SK-N-SH (cell line): Measurements from ENCODE around the gene SNX8. TPM values are rescaled to one million over a fixed set of nuclear protein-coding genes. Genes with fewer than 3 reads are reported as not detected.

ENCODE experiments used
- CTCF ChIA-PET: fragments of 300-600, 350-600 bp; formaldehyde crosslinking; extraction: SDS; loops from one replicate; lab custom pipeline; 2021; lab: Yijun Ruan, JAX
- POLR2A ChIA-PET: fragments of 350-600 bp; sonication (Branson Sonifier 250); formaldehyde crosslinking; extraction: SDS; loops from one replicate; lab custom pipeline; 2020; ENCODE audit warnings: antibody characterized with exemption, inconsistent platforms; lab: Yijun Ruan, JAX
- DNase-seq: peaks from one replicate; pipeline ENCODE4 v3.0.0; 2012
- H2AFZ ChIP-seq: fragments of 200-600 bp; sonication (generic); 2 replicates; pipeline ENCODE4 v1.8.1; 2016; ENCODE audit warnings: antibody characterized with exemption, mild to moderate bottlenecking, low read depth
- H3F3A ChIP-seq: fragments of 200-600 bp; sonication (generic); replicated peaks from 2 replicates; pipeline ENCODE3; 2016; ENCODE audit warnings: antibody characterized with exemption, mild to moderate bottlenecking; ENCODE audit not compliant: insufficient read depth
- H3K27ac ChIP-seq, 2 experiments: fragments of 200-500 bp in 1 of 2; fragments of 200-600 bp in 1 of 2; sonication (Bioruptor generic) in 1 of 2; sonication (generic), shearing (Covaris generic) in 1 of 2; 2 replicates each; pipeline versions ENCODE4 v1.5.1 to v1.6.1; 2014 to 2016; ENCODE audit warnings: low read depth in 2 of 2, inconsistent platforms in 1 of 2, low read length in 1 of 2, mild to moderate bottlenecking in 1 of 2, mixed read lengths in 1 of 2
- H3K27me3 ChIP-seq: fragments of 200-600 bp; sonication (generic), shearing (Covaris generic); 2 replicates; pipeline ENCODE4 v1.6.1; 2016; ENCODE audit warnings: mixed run types; ENCODE audit not compliant: insufficient read depth
- H3K36me3 ChIP-seq, 2 experiments: fragments of 200-500 bp in 1 of 2; fragments of 200-600 bp in 1 of 2; sonication (Bioruptor generic) in 1 of 2; sonication (generic) in 1 of 2; replicated peaks in 1 of 2; 2 replicates each; pipeline versions ENCODE3 to v1.5.1; 2014 to 2016; ENCODE audit warnings: low read length in 1 of 2, mild to moderate bottlenecking in 1 of 2; ENCODE audit not compliant: insufficient read depth in 2 of 2, control insufficient read depth in 1 of 2
- H3K4me1 ChIP-seq, 2 experiments: fragments of 200-500 bp in 1 of 2; fragments of 200-600 bp in 1 of 2; sonication (Bioruptor generic) in 1 of 2; sonication (generic), shearing (Covaris generic) in 1 of 2; 2 replicates each; pipeline versions ENCODE4 v1.5.1 to v1.6.1; 2014 to 2016; ENCODE audit warnings: low read depth in 1 of 2, low read length in 1 of 2, mixed run types in 1 of 2; ENCODE audit not compliant: insufficient read depth in 2 of 2, control insufficient read depth in 1 of 2
- H3K4me2 ChIP-seq: fragments of 200-600 bp; sonication (generic), shearing (Covaris generic); 2 replicates; pipeline ENCODE4 v1.6.1; 2017; ENCODE audit warnings: mixed run types
- H3K4me3 ChIP-seq, 2 experiments: fragments of 200-500 bp in 1 of 2; fragments of 200-600 bp in 1 of 2; sonication (Bioruptor generic) in 1 of 2; sonication (generic), shearing (Covaris generic) in 1 of 2; 2 replicates each; pipeline versions ENCODE4 v1.5.1 to v1.8.1; 2014 to 2016; ENCODE audit warnings: low read depth in 2 of 2, inconsistent platforms in 1 of 2, low read length in 1 of 2, mild to moderate bottlenecking in 1 of 2, mixed read lengths in 1 of 2, moderate library complexity in 1 of 2
- H3K79me2 ChIP-seq: fragments of 200-600 bp; sonication (generic); 2 replicates; pipeline ENCODE4 v1.8.1; 2017; ENCODE audit warnings: mild to moderate bottlenecking; ENCODE audit not compliant: insufficient read depth
- H3K9ac ChIP-seq: fragments of 200-600 bp; sonication (generic); 2 replicates; pipeline ENCODE4 v1.6.1; 2017; ENCODE audit warnings: mixed run types
- H3K9me2 ChIP-seq: fragments of 200-600 bp; sonication (generic); 2 replicates; pipeline ENCODE4 v1.6.1; 2017; ENCODE audit warnings: mixed run types
- H3K9me3 ChIP-seq: fragments of 200-600 bp; sonication (generic); 2 replicates; pipeline ENCODE4 v1.6.1; 2017; ENCODE audit warnings: mixed run types, mild to moderate bottlenecking, moderate library complexity
- H4K20me1 ChIP-seq: fragments of 200-600 bp; sonication (generic); 2 replicates; pipeline ENCODE4 v1.6.1; 2017; ENCODE audit warnings: mild to moderate bottlenecking, mixed run types; ENCODE audit not compliant: insufficient read depth
- EZH2phosphoT487 ChIP-seq: fragments of 200-600 bp; sonication (generic); IDR thresholded peaks from 2 replicates; pipeline ENCODE4 v1.6.1; 2017; ENCODE audit warnings: low read depth, mixed run types, mild to moderate bottlenecking, antibody characterized with exemption, moderate library complexity, borderline replicate concordance
- FOXJ3 ChIP-seq: sonication (generic); formaldehyde crosslinking; IDR thresholded peaks from 2 replicates; pipeline ENCODE4 v1.5.1; 2020; ENCODE audit warnings: mild to moderate bottlenecking, missing genetic modification reagents
- JUND ChIP-seq: IDR thresholded peaks from 2 replicates; pipeline ENCODE4 v1.4.0; 2012
- RAD21 ChIP-seq: IDR thresholded peaks from 2 replicates; pipeline ENCODE4 v1.6.1; 2012; ENCODE audit warnings: mild to moderate bottlenecking, low read length
- RXRA ChIP-seq: IDR thresholded peaks from 2 replicates; pipeline ENCODE4 v1.4.0; 2012; ENCODE audit warnings: low read depth, mild to moderate bottlenecking, borderline replicate concordance
- SIN3A ChIP-seq: IDR thresholded peaks from 2 replicates; pipeline ENCODE4 v1.6.1; 2012; ENCODE audit warnings: low read depth, mild to moderate bottlenecking, low read length, moderate library complexity, borderline replicate concordance
- SMC3 ChIP-seq: IDR thresholded peaks from 2 replicates; pipeline ENCODE4 v1.6.1; 2012; ENCODE audit warnings: low read depth, low read length, improper control_type of control experiment
- TCF12 ChIP-seq: IDR thresholded peaks from 2 replicates; pipeline ENCODE4 v1.4.0; 2012
- WGBS: methylation state at CpG from one replicate; pipeline ENCODE4 v1.1.6; 2017; ENCODE audit warnings: low lambda C conversion rate; 5-methylcytosine and 5-hydroxymethylcytosine counted together
- polyA plus RNA-seq, 3 experiments: library from polyadenylated mRNA; depleted of rRNA; stranded (reverse); fragments of >200 nt; gene quantifications; 2 replicates each; pipeline ENCODE4 v1.2.3, GENCODE V29; 2012
- TF ChIP-seq, protein P1 (sequence below): IDR thresholded peaks from 2 replicates; pipeline ENCODE4 v1.6.1; 2012; ENCODE audit warnings: mild to moderate bottlenecking, low read depth, low read length, moderate library complexity
- TF ChIP-seq, protein P2 (sequence below): IDR thresholded peaks from 2 replicates; pipeline ENCODE4 v1.4.0; 2012; ENCODE audit warnings: low read depth
- TF ChIP-seq, protein P3 (sequence below): fragments of 150-350 bp; IDR thresholded peaks from 2 replicates; pipeline ENCODE4 v1.6.1; 2017; ENCODE audit warnings: antibody characterized with exemption, low read length, low read depth, borderline replicate concordance

SNX8 gene
- polyA plus RNA-seq, 1 of the 3 experiments (the other 2 are of a cell fraction), result 20.6 TPM

DNA sequence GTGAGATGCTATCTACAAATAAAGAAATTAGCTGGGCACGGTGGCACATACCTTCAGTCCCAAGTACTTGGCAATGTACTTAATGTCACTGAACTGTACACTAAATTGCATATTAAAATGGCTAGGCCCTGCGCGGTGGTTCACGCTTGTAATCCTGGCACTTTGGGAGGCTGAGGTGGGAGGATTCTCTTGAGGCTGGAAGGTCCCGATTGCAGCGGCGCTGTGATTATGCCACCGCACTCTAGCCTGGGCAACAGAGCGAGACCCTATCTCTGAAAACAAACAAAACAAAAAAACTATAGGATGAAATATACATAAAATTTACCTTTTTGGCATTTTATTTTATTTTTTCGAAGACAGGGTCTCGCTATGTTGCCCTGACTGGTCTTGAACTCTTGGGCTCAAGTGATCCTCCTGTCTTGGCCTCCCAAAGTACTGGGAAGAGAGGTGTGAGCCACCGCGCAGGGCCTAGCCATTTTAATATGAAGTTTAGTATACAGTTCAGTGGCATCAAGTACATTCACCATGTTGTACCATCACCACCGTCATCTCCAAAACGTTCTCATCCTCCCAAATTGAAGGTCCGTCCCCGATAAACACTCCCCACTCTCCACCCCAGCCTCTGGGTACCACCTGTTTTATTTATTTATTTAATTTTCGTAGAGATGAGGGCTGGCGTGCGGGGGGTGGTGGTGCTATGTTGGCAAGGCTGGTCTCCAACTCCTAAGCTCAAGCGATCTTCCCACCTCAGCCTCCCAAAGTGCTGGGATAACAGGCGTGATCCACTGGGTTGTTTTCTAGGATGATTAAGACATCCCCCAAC, 39.1 kb upstream of the SNX8 start:
- no peak for TF ChIP-seq TCF12
- TF ChIP-seq, protein P1, sequence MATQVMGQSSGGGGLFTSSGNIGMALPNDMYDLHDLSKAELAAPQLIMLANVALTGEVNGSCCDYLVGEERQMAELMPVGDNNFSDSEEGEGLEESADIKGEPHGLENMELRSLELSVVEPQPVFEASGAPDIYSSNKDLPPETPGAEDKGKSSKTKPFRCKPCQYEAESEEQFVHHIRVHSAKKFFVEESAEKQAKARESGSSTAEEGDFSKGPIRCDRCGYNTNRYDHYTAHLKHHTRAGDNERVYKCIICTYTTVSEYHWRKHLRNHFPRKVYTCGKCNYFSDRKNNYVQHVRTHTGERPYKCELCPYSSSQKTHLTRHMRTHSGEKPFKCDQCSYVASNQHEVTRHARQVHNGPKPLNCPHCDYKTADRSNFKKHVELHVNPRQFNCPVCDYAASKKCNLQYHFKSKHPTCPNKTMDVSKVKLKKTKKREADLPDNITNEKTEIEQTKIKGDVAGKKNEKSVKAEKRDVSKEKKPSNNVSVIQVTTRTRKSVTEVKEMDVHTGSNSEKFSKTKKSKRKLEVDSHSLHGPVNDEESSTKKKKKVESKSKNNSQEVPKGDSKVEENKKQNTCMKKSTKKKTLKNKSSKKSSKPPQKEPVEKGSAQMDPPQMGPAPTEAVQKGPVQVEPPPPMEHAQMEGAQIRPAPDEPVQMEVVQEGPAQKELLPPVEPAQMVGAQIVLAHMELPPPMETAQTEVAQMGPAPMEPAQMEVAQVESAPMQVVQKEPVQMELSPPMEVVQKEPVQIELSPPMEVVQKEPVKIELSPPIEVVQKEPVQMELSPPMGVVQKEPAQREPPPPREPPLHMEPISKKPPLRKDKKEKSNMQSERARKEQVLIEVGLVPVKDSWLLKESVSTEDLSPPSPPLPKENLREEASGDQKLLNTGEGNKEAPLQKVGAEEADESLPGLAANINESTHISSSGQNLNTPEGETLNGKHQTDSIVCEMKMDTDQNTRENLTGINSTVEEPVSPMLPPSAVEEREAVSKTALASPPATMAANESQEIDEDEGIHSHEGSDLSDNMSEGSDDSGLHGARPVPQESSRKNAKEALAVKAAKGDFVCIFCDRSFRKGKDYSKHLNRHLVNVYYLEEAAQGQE, result no peak
- TF ChIP-seq RAD21, result peak; percentile 2; the same call in 1 of the 2 replicates
- CTCF ChIA-PET, result interaction anchor here (1.0 to 1.9 kb wide), 7 partner anchors 11 to 690 kb away, joined by 3 to 5 read pairs (median 4); no protein-coding TSS in a partner anchor
- Histone ChIP-seq H3K4me2 (peak overlapping the region; percentile 91), H3K36me3 (peaks cover 13 to 22% of the 10 kb centered on the region in 2 experiments), H3K9ac (peak overlapping the region; percentile 95), H3K4me3 (peak overlapping the region; percentile 76 to 84), H3K79me2 (peaks cover 70% of the 10 kb centered on the region), H3K4me1 (peaks cover 7 to 18% of the 10 kb centered on the region in 2 experiments), H3K9me2 (no peaks in the 10 kb centered on the region), H2AFZ (peak overlapping the region; percentile 91), H4K20me1 (peaks cover 34% of the 10 kb centered on the region), H3K27me3 (no peaks in the 10 kb centered on the region), H3K27ac (peak overlapping the region; percentile 97 to 98), H3F3A (no peaks in the 10 kb centered on the region), H3K9me3 (no peaks in the 10 kb centered on the region)
- POLR2A ChIA-PET, result interaction anchor here (0.6 to 1.5 kb wide), 10 partner anchors 9 to 271 kb away, joined by 3 to 9 read pairs (median 4); partner anchors contain the start of genes CHST12, MRM2 and NUDT1
- WGBS, result 53% methylated on average over 22 of the region's 22 CpGs
- DNase-seq, result no peak

GRCh38 chr7:2350861-2351260, 36.6 kb upstream of the SNX8 start:
- WGBS, result 99% methylated on average over 12 of the region's 12 CpGs
- TF ChIP-seq, protein P2, sequence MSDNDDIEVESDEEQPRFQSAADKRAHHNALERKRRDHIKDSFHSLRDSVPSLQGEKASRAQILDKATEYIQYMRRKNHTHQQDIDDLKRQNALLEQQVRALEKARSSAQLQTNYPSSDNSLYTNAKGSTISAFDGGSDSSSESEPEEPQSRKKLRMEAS, result no peak
- no peak for TF ChIP-seq SMC3
- TF ChIP-seq, protein P3, sequence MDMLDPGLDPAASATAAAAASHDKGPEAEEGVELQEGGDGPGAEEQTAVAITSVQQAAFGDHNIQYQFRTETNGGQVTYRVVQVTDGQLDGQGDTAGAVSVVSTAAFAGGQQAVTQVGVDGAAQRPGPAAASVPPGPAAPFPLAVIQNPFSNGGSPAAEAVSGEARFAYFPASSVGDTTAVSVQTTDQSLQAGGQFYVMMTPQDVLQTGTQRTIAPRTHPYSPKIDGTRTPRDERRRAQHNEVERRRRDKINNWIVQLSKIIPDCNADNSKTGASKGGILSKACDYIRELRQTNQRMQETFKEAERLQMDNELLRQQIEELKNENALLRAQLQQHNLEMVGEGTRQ, result no peak
- no peak for TF ChIP-seq JUND
- no peak for TF ChIP-seq EZH2phosphoT487
- no peak for TF ChIP-seq RXRA
- TF ChIP-seq SIN3A, result no peak
- no peak for TF ChIP-seq TCF12
- no peak for TF ChIP-seq FOXJ3 (CRISPR knock-in tag)
- Histone ChIP-seq H3K4me2 (no peak overlapping the region), H3K9ac (no peak overlapping the region), H3F3A (no peaks in the 10 kb centered on the region), H3K36me3 (no peaks in the 10 kb centered on the region), H4K20me1 (peaks cover 9% of the 10 kb centered on the region), H3K4me3 (no peak overlapping the region), H3K27me3 (no peaks in the 10 kb centered on the region), H3K9me3 (no peaks in the 10 kb centered on the region), H3K9me2 (no peaks in the 10 kb centered on the region), H3K27ac (no peak overlapping the region), H3K79me2 (peaks cover 53% of the 10 kb centered on the region), H3K4me1 (peaks cover 7 to 8% of the 10 kb centered on the region in 2 experiments; a peak in 3 of 4 replicates), H2AFZ (no peak overlapping the region)
- CTCF ChIA-PET, result interaction anchor here (1.3 kb wide), 1 partner anchor 105 kb away, joined by 5 read pairs; no protein-coding TSS in a partner anchor
- POLR2A ChIA-PET, result no interaction called here
- peak; percentile 4 for DNase-seq
